ENCODE measurements around the gene RAB4A. TPM values are rescaled to one million over a fixed set of nuclear protein-coding genes. Genes with fewer than 3 reads are reported as not detected.

RAB4A gene, protein sequence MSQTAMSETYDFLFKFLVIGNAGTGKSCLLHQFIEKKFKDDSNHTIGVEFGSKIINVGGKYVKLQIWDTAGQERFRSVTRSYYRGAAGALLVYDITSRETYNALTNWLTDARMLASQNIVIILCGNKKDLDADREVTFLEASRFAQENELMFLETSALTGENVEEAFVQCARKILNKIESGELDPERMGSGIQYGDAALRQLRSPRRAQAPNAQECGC
- 10 to 100 TPM; 31.2 to 47.1 (median 31.6) TPM for total RNA-seq
- total RNA-seq (2013) = 30.8 TPM

DNA sequence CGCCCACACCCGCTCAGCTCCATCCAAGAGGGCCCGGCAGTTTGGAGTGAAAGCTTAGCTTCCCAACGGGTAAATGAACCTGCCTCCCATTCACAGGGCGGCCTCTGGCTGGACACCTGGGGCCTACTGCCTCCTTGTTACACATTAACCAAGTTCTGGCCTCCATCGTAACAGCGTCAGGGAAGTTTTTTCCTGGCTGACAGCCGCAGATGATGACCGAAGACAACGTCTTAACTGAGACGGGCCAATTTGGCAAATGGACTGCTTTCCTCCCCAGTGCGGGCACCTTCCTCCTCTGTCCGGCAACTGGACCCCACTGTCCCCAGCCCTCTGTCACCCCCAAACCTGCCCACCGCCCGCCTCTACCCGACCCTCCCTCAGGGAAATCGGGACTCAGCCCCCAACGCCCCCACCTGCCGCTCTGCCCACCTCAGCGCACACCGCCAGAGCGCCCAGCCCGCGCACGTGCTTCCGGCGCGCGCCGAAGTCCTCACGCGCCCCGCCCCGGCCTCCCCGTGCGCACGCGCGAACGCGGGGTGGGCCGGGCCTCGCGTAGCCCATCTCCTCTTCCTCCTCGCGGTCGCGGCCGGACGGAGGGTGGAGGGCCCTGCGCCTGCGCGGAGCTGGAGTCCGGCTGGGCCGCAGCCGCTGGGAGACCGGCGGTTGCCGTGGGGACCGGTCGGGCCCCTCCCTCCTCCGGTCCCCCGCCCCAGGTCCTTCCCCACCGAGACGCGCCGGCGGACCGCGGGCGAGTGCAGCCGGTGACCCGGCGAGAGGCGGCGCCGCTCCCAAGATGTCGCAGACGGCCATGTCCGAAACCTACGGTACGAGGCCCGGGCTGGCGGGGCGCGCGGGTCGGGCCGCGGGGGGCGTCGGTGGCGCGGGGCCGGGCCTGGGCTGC is at the start of gene RAB4A:
RAB4A (plus strand) TSS at position 565 of the 901 bp plus-strand sequence; CDS start at position 794, 229 bp downstream.
- ATAC-seq (peak; percentile 93 to 95 (median 95)), DNase-seq (peak; percentile 83 to 89)
- peaks cover 30 to 31% of the 10 kb centered on the region in 2 donors for H3K4me1 Mint-ChIP-seq
- H3K4me3 Mint-ChIP-seq = peak within 1 kb of the TSS; percentile 94
- H3K27ac Mint-ChIP-seq = peak within 1 kb of the TSS; percentile 84 to 88
- H3K4me1 ChIP-seq (ENCODE audit: control insufficient read depth, insufficient read depth, low read length) = peaks cover 18% of the 10 kb centered on the region
- H3K27me3 Mint-ChIP-seq (ENCODE audit: low read depth in 2 of 2) = no peaks in the 10 kb centered on the region
- H3K36me3 Mint-ChIP-seq = peaks cover 6% of the 10 kb centered on the region
- H3K9me3 ChIP-seq (ENCODE audit: control insufficient read depth, insufficient read depth, low read length) = no peaks in the 10 kb centered on the region
- no peaks in the 10 kb centered on the region for H3K36me3 ChIP-seq (ENCODE audit: control insufficient read depth, insufficient read depth, low read length)
- H3K9me3 Mint-ChIP-seq = no peaks in the 10 kb centered on the region
- 15% methylated on average over 95 of the region's 95 CpGs for WGBS (ENCODE audit: insufficient coverage)
- no peaks in the 10 kb centered on the region for H3K27me3 ChIP-seq (ENCODE audit: control insufficient read depth, insufficient read depth, low read length)
- intact Hi-C loops (cut with micrococcal nuclease) = loop anchor here (1.0 to 5.0 kb wide), 2 partner anchors 72 to 238 kb away; partner anchors contain the start of genes CCSAP and NUP133
- TF ChIP-seq CTCF (IDR thresholded peaks at IDR 0.05) = no peak
- peak within 1 kb of the TSS; percentile 28 for H3K27ac ChIP-seq (ENCODE audit: low read length)
- peak within 1 kb of the TSS; percentile 41 for H3K4me3 ChIP-seq (ENCODE audit: low read length)

GRCh38 chr1:229222081-229222480 is 48.8 kb upstream of the RAB4A start:
- Histone ChIP-seq H3K36me3 (ENCODE audit: control insufficient read depth, insufficient read depth, low read length) (no peaks in the 10 kb centered on the region), H3K27ac (ENCODE audit: low read length) (no peak overlapping the region), H3K9me3 (ENCODE audit: control insufficient read depth, insufficient read depth, low read length) (no peaks in the 10 kb centered on the region), H3K4me3 (ENCODE audit: low read length) (no peak overlapping the region), H3K4me1 (ENCODE audit: control insufficient read depth, insufficient read depth, low read length) (peaks cover 4% of the 10 kb centered on the region), H3K27me3 (ENCODE audit: control insufficient read depth, insufficient read depth, low read length) (peaks cover 3% of the 10 kb centered on the region)
- H3K4me3 Mint-ChIP-seq = no peak overlapping the region
- DNase-seq = no peak
- no peaks in the 10 kb centered on the region for H3K4me1 Mint-ChIP-seq
- H3K27ac Mint-ChIP-seq = no peak overlapping the region
- peaks cover 0 to 6% of the 10 kb centered on the region in 2 donors for H3K27me3 Mint-ChIP-seq (ENCODE audit: low read depth in 2 of 2)
- 93% methylated on average over 3 of the region's 3 CpGs for WGBS (ENCODE audit: insufficient coverage)
- H3K9me3 Mint-ChIP-seq = no peaks in the 10 kb centered on the region
- intact Hi-C loops (cut with micrococcal nuclease) = no loop called here
- TF ChIP-seq CTCF (IDR thresholded peaks at IDR 0.05) = no peak
- ATAC-seq = no peak
- H3K36me3 Mint-ChIP-seq = no peaks in the 10 kb centered on the region

- no peak for DNase-seq
- H3K9me3 ChIP-seq (ENCODE audit: control insufficient read depth, insufficient read depth, low read length) = no peaks in the 10 kb centered on the region
- no peak for ATAC-seq
- H3K27me3 Mint-ChIP-seq (ENCODE audit: low read depth in 2 of 2) = peaks cover 3 to 9% of the 10 kb centered on the region in 2 donors
- H3K27ac ChIP-seq (ENCODE audit: low read length) = no peak overlapping the region
- no peaks in the 10 kb centered on the region for H3K9me3 Mint-ChIP-seq
- WGBS (ENCODE audit: insufficient coverage) = 78% methylated on average over 8 of the region's 8 CpGs
- no peak for TF ChIP-seq CTCF (IDR thresholded peaks at IDR 0.05)
- no peaks in the 10 kb centered on the region for H3K36me3 Mint-ChIP-seq
- H3K27ac Mint-ChIP-seq = no peak overlapping the region
- intact Hi-C loops (cut with micrococcal nuclease) = no loop called here
- peaks cover 10% of the 10 kb centered on the region for H3K4me1 ChIP-seq (ENCODE audit: control insufficient read depth, insufficient read depth, low read length)
- H3K27me3 ChIP-seq (ENCODE audit: control insufficient read depth, insufficient read depth, low read length) = peaks cover 3% of the 10 kb centered on the region
- H3K4me3 ChIP-seq (ENCODE audit: low read length) = no peak overlapping the region
- no peaks in the 10 kb centered on the region for H3K36me3 ChIP-seq (ENCODE audit: control insufficient read depth, insufficient read depth, low read length)
- peaks cover 5 to 7% of the 10 kb centered on the region in 2 donors for H3K4me1 Mint-ChIP-seq
- H3K4me3 Mint-ChIP-seq = no peak overlapping the region
Measured at GRCh38 chr1:229223498-229223897, 47.4 kb upstream of the RAB4A start.
